Epithelial cell of proximal tubule (primary cell): ENCODE results near the gene SPOUT1. TPM values are rescaled to one million over a fixed set of nuclear protein-coding genes. Genes with fewer than 3 reads are reported as not detected.
"Not testable (repeated sequence)": the region's sequence is repeated elsewhere in the genome, so short reads cannot be mapped to it uniquely, and the experiment has no call there.

Source experiments
- DNase-seq: peaks from one replicate; pipeline ENCODE4 v3.0.0-alpha.2; 2011; ENCODE audit warnings: low read depth
- H3K4me3 ChIP-seq: 2 replicates; pipeline ENCODE4 v1.5.1; 2011; ENCODE audit warnings: low read depth, mild to moderate bottlenecking, low read length
- total RNA-seq: library from RNA; depleted of rRNA; stranded (reverse); fragments of >200 nt; gene quantifications from 2 replicates; pipeline ENCODE4 v1.2.3, GENCODE V29; 2015
- TF ChIP-seq, protein P1 (sequence below): conservative IDR thresholded peaks from 2 replicates; pipeline ENCODE4 v1.5.1; 2012; ENCODE audit warnings: low read depth, mild to moderate bottlenecking, low read length

Gene SPOUT1
- total RNA-seq, 1 donor from 2014 or later, result 30.7 TPM

DNA sequence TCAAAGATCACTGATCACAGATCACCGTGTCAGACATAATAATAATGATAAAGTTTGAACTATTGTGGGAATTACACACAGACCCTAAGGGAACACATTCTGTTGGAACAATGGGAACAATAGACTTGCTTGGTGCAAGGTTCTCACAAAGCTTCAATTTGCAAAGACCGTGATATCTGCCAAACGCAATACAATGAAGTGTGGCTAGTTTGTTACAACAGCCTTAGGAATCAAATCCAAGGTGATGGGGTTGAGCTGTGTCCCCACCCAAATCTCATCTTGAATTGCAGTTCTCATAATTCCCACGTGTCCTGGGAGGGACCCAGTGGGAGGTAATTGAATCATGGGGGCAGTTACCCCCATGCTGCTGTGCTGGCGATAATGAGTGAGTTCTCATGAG, 31.3 kb upstream of the SPOUT1 start:
- DNase-seq, result no peak
- H3K4me3 ChIP-seq, result no peak overlapping the region
- TF ChIP-seq, protein P1, sequence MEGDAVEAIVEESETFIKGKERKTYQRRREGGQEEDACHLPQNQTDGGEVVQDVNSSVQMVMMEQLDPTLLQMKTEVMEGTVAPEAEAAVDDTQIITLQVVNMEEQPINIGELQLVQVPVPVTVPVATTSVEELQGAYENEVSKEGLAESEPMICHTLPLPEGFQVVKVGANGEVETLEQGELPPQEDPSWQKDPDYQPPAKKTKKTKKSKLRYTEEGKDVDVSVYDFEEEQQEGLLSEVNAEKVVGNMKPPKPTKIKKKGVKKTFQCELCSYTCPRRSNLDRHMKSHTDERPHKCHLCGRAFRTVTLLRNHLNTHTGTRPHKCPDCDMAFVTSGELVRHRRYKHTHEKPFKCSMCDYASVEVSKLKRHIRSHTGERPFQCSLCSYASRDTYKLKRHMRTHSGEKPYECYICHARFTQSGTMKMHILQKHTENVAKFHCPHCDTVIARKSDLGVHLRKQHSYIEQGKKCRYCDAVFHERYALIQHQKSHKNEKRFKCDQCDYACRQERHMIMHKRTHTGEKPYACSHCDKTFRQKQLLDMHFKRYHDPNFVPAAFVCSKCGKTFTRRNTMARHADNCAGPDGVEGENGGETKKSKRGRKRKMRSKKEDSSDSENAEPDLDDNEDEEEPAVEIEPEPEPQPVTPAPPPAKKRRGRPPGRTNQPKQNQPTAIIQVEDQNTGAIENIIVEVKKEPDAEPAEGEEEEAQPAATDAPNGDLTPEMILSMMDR, result no peak

GRCh38 chr9:128858476-128858875, 28.9 kb upstream of the SPOUT1 start:
- DNase-seq, H3K4me3 ChIP-seq: not testable (repeated sequence)

- not testable (repeated sequence) for H3K4me3 ChIP-seq, DNase-seq
These were observed 24.9 kb upstream of the SPOUT1 start for GRCh38 chr9:128854454-128854853.

GRCh38 chr9:128852646-128853045, 23.1 kb upstream of the SPOUT1 start:
- DNase-seq, H3K4me3 ChIP-seq: not testable (repeated sequence)

DNA sequence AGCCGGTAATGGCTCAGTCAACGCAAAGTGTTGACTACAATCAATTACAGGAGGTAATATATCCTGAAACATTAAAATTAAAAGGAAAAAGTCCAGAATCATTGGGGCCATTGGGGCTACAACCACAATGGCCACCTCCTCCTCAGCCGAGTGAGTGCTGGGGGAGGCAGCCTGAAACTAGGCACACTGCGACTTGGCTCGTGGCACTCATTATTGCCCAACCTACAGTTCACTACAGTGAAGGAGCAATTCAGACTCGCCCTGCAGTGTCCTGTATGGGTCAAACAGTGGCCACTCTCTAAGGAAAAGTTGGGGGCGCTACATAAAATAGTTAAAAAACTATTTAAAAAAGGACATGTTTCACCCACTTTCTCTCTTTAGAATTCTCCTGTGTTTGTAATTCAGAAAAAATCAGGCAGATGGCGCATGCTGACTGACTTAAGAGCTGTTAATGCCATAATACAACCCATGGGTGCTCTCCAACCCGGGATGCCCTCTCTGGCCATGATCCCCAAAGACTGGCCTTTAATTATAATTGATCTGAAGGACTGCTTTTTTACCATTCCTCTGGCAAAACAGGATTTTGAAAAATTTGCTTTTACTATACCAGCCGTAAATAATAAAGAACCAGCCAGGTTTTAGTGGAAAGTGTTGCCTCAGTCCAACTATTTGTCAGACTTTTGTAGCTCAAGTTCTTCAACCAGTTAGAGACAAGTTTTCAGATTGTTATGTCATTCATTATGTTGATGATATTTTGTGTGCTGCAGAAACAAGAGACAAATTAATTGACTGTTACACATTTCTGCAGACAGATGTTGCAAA, 22.4 kb upstream of the SPOUT1 start:
- not testable (repeated sequence) for DNase-seq, H3K4me3 ChIP-seq
- TF ChIP-seq, protein P1, result peak; percentile 56

DNA sequence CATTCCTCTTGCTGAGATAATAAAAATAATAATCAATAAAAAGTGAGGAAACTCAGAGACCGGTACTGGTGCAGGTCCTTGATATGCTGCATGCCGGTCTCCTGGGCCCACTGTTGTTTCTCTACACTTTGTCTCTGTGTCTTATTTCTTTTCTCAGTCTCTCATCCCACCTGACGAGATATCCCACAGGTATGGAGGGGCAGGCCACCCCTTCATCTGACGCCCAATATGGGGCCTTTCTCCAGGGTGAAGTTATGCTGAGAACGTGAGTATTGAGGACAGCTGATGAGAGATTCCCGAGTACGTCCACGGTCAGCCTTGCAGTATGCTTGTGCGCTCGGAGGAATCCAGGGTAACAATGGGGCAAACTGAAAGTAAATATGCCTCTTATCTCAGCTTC, 21.4 kb upstream of the SPOUT1 start:
- DNase-seq, H3K4me3 ChIP-seq: not testable (repeated sequence)

- TF ChIP-seq, protein P1, result no peak
- no peak for DNase-seq
- H3K4me3 ChIP-seq, result no peak overlapping the region
These were observed 18.2 kb upstream of the SPOUT1 start for GRCh38 chr9:128847803-128848202.

DNA sequence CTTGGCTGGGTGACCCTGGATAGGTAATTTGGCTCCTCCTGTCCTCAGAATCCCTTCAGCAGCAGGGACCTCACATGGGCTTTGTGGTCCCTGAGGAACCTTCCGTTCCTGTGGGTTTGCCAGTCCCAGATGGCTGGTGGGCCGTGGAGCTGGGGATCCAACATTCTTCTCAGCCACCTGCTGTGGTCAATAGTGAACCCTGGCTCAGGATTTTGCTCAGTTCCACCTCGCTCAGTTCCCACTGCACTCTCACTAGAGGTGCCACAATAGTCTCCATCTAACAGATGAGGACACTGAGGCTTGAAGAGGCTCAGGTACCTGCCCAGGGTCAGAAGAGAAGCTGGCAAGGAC, 17.1 kb upstream of the SPOUT1 start:
- TF ChIP-seq, protein P1, result no peak
- no peak for DNase-seq

DNA sequence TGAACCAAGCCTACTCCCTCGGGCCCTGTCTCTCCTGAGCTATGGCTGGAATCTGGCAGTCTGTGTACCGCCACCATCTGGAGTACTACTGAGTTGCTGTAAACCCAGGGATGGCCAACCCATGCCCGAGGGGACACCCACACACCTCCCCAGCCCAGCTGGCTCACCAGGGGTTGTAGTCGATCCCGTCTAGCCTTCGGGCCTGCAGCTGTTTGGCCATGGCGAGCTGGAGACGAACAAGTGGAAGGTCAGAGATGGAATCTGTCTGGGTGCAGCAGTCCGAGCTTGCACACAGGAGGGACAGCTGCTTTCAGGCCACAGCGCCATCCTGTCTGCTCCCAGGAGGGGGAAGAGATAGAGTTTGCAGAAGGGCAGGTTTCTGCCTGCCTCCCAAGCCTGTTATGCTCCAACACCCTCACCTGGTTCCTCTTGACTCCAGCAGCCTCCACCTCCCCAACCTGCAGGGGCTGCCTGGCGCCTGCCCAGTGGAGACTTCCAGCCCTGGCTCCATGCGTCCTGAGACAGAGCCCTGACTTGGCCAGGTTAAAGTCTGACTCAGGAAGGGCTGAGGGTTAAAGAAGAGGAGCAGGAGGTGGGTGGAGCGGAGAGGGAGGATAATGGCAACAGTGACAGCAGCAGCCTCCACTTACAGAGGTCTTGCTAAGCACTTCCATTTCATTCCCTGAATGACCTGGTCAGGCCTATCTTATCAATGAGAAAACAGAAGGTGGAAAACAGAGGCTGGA, 15.8 kb upstream of the SPOUT1 start:
- TF ChIP-seq, protein P1, result peak; percentile 23
- H3K4me3 ChIP-seq, result no peak overlapping the region
- no peak for DNase-seq

More for the DNA sequence above, 17.1 kb upstream of the SPOUT1 start:
- no peak overlapping the region for H3K4me3 ChIP-seq

DNA sequence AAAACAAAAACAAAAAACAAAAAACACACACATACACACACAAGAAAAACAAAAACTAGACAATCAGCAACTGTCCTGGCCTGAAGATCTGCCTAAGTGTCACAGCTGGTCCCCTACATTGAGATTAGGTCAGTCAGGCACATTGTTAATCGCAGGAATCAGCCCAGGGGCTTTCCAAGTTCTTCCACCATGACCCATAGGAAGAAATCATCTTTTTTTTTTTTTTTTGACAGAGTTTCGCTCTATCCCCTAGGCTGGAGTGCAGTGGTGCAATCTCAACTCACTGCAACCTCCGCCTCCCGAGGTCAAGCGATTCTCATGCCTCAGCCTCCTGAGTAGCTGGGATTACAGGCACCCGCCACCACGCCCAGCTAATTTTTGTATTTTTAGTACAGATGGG, 13.6 kb upstream of the SPOUT1 start:
- DNase-seq, result not testable (repeated sequence)

More for the DNA sequence above, 13.6 kb upstream of the SPOUT1 start:
- H3K4me3 ChIP-seq, result not testable (repeated sequence)
